SK-N-SH (cell line): ENCODE data around the gene NT5C1B.

ENCODE experiments used
- NFIC ChIP-seq: IDR thresholded peaks from 2 replicates; pipeline ENCODE4 v1.4.0; 2012; ENCODE audit warnings: borderline replicate concordance
- TF ChIP-seq, protein P1 (sequence below): fragments of 200-600 bp; sonication (generic); IDR thresholded peaks from 2 replicates; pipeline ENCODE4 v1.6.1; 2017; ENCODE audit warnings: antibody characterized with exemption, mild to moderate bottlenecking, moderate library complexity

- 0 out of 2 replicates have a peak, but pooled peaks have one; percentile 47 for TF ChIP-seq NFIC
- TF ChIP-seq, protein P1, sequence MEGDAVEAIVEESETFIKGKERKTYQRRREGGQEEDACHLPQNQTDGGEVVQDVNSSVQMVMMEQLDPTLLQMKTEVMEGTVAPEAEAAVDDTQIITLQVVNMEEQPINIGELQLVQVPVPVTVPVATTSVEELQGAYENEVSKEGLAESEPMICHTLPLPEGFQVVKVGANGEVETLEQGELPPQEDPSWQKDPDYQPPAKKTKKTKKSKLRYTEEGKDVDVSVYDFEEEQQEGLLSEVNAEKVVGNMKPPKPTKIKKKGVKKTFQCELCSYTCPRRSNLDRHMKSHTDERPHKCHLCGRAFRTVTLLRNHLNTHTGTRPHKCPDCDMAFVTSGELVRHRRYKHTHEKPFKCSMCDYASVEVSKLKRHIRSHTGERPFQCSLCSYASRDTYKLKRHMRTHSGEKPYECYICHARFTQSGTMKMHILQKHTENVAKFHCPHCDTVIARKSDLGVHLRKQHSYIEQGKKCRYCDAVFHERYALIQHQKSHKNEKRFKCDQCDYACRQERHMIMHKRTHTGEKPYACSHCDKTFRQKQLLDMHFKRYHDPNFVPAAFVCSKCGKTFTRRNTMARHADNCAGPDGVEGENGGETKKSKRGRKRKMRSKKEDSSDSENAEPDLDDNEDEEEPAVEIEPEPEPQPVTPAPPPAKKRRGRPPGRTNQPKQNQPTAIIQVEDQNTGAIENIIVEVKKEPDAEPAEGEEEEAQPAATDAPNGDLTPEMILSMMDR, result peak; percentile 99
Observed at GRCh38 chr2:18520451-18521425, 68.6 kb downstream of the NT5C1B start.
